GM12875 (cell line): ENCODE data around the gene SULT1A1.

Experiments used
- H3K4me3 ChIP-seq: one replicate; pipeline ENCODE4 v1.5.1; 2011; ENCODE audit warnings: low read depth, low read length, control low read depth
- TF ChIP-seq, protein P1 (sequence below): IDR thresholded peaks from 2 replicates; pipeline ENCODE4 v1.5.1; 2011; ENCODE audit warnings: low read depth, mild to moderate bottlenecking, control low read depth, inconsistent platforms, low read length, moderate library complexity, borderline replicate concordance; ENCODE audit not compliant: insufficient read depth

The SULT1A1 gene

DNA sequence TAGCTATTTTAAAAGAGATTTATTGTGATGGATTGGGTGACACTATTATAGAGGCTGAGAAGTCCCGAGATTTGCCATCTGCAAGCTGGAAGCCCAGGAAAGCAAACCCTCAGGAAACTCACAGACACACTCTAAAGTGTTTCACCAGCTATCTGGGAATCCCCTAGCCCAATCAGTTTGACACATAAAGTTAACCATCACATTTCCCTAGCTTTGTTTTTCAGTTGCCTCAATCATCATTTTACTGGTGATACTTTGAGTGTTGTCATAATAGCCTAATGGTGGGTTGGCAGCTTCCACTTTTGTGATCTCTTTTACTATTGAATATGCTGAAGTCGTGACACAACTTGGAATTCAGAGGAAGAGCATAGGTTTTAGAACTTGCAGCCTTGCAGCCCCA, 54.3 kb downstream of the SULT1A1 start:
- no peak overlapping the region for H3K4me3 ChIP-seq
- TF ChIP-seq, protein P1, sequence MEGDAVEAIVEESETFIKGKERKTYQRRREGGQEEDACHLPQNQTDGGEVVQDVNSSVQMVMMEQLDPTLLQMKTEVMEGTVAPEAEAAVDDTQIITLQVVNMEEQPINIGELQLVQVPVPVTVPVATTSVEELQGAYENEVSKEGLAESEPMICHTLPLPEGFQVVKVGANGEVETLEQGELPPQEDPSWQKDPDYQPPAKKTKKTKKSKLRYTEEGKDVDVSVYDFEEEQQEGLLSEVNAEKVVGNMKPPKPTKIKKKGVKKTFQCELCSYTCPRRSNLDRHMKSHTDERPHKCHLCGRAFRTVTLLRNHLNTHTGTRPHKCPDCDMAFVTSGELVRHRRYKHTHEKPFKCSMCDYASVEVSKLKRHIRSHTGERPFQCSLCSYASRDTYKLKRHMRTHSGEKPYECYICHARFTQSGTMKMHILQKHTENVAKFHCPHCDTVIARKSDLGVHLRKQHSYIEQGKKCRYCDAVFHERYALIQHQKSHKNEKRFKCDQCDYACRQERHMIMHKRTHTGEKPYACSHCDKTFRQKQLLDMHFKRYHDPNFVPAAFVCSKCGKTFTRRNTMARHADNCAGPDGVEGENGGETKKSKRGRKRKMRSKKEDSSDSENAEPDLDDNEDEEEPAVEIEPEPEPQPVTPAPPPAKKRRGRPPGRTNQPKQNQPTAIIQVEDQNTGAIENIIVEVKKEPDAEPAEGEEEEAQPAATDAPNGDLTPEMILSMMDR: no peak
